Uterine smooth muscle cell (primary cell): Measurements from ENCODE around the gene RUNX1. TPM values are rescaled to one million over a fixed set of nuclear protein-coding genes. Genes with fewer than 3 reads are reported as not detected.

Experiments used
- total RNA-seq: library from RNA; depleted of rRNA; stranded (reverse); fragments of >200 nt; gene quantifications from 2 replicates; pipeline ENCODE4 v1.2.3, GENCODE V29; 2014

RUNX1 gene
- 22.1 and 24.4 TPM in 2 replicates for total RNA-seq

GRCh38 chr21:35048706-35049617, at the start of gene RUNX1:
RUNX1 (minus strand) TSS chr21:35049302.

